Naive thymus-derived CD8-positive, alpha-beta T cell (primary cell): ENCODE data around the gene PLXNA2. TPM values are rescaled to one million over a fixed set of nuclear protein-coding genes. Genes with fewer than 3 reads are reported as not detected.
A peak's percentile ranks its signal among the peaks of the same experiment; 100 is the strongest.

ENCODE experiments used
- ATAC-seq, 2 donors: fragments of 150-1000 bp; cut with Tn5 transposase in 1 of 2; sonication (Bioruptor Pico), chemical (Tn5 transposase) in 1 of 2; 1 replicate in 1 of 2; 2 replicates in 1 of 2; pipeline ENCODE4 v1.10.0; 2021; ENCODE audit warnings: mild to moderate bottlenecking in 2 of 2, moderate library complexity in 2 of 2
- POLR2A ChIA-PET: fragments of 350-600 bp; sonication (Branson Sonifier 250); formaldehyde crosslinking; loops from one replicate; lab custom pipeline; 2021; ENCODE audit warnings: antibody characterized with exemption; lab: Charles Lee
- DNase-seq, 10 donors: peaks; one replicate each; pipeline versions ENCODE4 v3.0.0 to v3.0.0-alpha.2; 2020 to 2022
- H3K27ac Mint-ChIP-seq, 10 donors: one replicate each; pipeline ENCODE4 v1.8.0; 2020 to 2022; ENCODE audit warnings: mild to moderate bottlenecking in 10 of 10, mixed read lengths in 10 of 10, moderate library complexity in 4 of 10, inconsistent platforms in 1 of 10
- H3K27me3 Mint-ChIP-seq, 5 donors: one replicate each; pipeline ENCODE4 v1.8.0; 2021 to 2022; ENCODE audit warnings: mixed read lengths in 5 of 5
- H3K36me3 Mint-ChIP-seq, 3 donors: one replicate each; pipeline ENCODE4 v1.8.0; 2020 to 2022; ENCODE audit warnings: mixed read lengths in 3 of 3, mild to moderate bottlenecking in 2 of 3, inconsistent platforms in 1 of 3
- H3K4me1 Mint-ChIP-seq, 4 donors: one replicate each; pipeline ENCODE4 v1.8.0; 2021 to 2022; ENCODE audit warnings: mixed read lengths in 4 of 4
- H3K4me3 Mint-ChIP-seq, 10 donors: one replicate each; pipeline ENCODE4 v1.8.0; 2020 to 2022; ENCODE audit warnings: mild to moderate bottlenecking in 10 of 10, mixed read lengths in 10 of 10, moderate library complexity in 6 of 10, inconsistent platforms in 1 of 10
- H3K9me3 Mint-ChIP-seq, 9 donors: one replicate each; pipeline ENCODE4 v1.8.0; 2020 to 2022; ENCODE audit warnings: mixed read lengths in 9 of 9, mild to moderate bottlenecking in 3 of 9, inconsistent platforms in 1 of 9, moderate library complexity in 1 of 9
- polyA plus RNA-seq, 3 donors: library from polyadenylated mRNA; unstranded; fragments of 300-500 nt; fragmentation: Illumina TruSeq; gene quantifications; one replicate each; pipeline ENCODE4 v1.2.3, GENCODE V29; 2021
- total RNA-seq, 8 experiments: library from RNA in 2 of 8; stranded (reverse) in 2 of 8; gene quantifications; one replicate each; pipeline ENCODE4 v1.2.3 and lab custom pipeline; 2021 to 2026

PLXNA2 gene
- total and polyA plus RNA-seq, 5 experiments from 2014 or later: 0.06 to 7.7 (median 0.14) TPM

GRCh38 chr1:207983044-207983635, 261.0 kb downstream of the PLXNA2 start:
- Mint-ChIP-seq H3K4me1 (peaks cover 0 to 2% (median 0%) of the 10 kb centered on the region in 4 donors), H3K4me3 (no peak overlapping the region), H3K36me3 (no peaks in the 10 kb centered on the region), H3K27ac (no peak overlapping the region), H3K27me3 (peaks cover 8 to 39% (median 22%) of the 10 kb centered on the region in 5 donors), H3K9me3 (no peaks in the 10 kb centered on the region)
- POLR2A ChIA-PET: no interaction called here
- DNase-seq (no peak), ATAC-seq (no peak)

GRCh38 chr1:207981976-207982375, 262.2 kb downstream of the PLXNA2 start:
- Mint-ChIP-seq H3K36me3 (no peaks in the 10 kb centered on the region), H3K9me3 (no peaks in the 10 kb centered on the region), H3K4me1 (no peaks in the 10 kb centered on the region), H3K27me3 (peaks cover 5 to 31% (median 19%) of the 10 kb centered on the region in 5 donors), H3K27ac (peak overlapping the region in 1 of 10 donors; percentile 14), H3K4me3 (no peak overlapping the region)
- peak in 1 of 2 donors; percentile 53 for ATAC-seq
- no peak for DNase-seq
- POLR2A ChIA-PET: no interaction called here

DNA sequence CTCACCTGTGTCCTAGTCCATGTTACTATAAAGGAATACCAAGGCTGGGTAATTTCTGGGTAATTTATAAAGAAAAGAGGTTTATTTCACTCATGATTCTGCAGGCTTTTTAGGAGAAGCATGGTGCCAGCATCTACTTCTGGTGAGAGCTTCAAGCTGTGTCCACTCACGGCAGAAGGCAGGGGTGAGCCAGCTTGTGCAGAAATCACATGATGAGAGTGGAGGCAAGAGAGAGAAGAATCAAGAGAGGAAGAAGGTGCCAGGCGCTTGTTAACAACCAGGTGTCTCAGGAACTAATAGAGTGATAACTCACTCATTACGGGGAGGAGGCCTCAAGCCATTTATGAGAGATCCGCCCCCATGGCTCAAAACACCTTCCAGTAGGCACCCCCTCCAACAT, 265.7 kb downstream of the PLXNA2 start:
- Mint-ChIP-seq H3K36me3 (no peaks in the 10 kb centered on the region), H3K27me3 (peaks cover 5 to 36% (median 19%) of the 10 kb centered on the region in 5 donors), H3K9me3 (no peaks in the 10 kb centered on the region), H3K4me1 (no peaks in the 10 kb centered on the region), H3K27ac (no peak overlapping the region), H3K4me3 (no peak overlapping the region)
- DNase-seq (no peak), ATAC-seq (no peak)
- POLR2A ChIA-PET: no interaction called here

- no peaks in the 10 kb centered on the region for H3K36me3 Mint-ChIP-seq
- POLR2A ChIA-PET: no interaction called here
- no peaks in the 10 kb centered on the region for H3K4me1 Mint-ChIP-seq
- H3K9me3 Mint-ChIP-seq: no peaks in the 10 kb centered on the region
- DNase-seq (no peak), ATAC-seq (no peak)
- H3K27me3 Mint-ChIP-seq: peaks cover 8 to 39% (median 22%) of the 10 kb centered on the region in 5 donors
- H3K27ac Mint-ChIP-seq: no peak overlapping the region
- H3K4me3 Mint-ChIP-seq: no peak overlapping the region
Observed at GRCh38 chr1:207977876-207978275, 266.3 kb downstream of the PLXNA2 start.

DNA sequence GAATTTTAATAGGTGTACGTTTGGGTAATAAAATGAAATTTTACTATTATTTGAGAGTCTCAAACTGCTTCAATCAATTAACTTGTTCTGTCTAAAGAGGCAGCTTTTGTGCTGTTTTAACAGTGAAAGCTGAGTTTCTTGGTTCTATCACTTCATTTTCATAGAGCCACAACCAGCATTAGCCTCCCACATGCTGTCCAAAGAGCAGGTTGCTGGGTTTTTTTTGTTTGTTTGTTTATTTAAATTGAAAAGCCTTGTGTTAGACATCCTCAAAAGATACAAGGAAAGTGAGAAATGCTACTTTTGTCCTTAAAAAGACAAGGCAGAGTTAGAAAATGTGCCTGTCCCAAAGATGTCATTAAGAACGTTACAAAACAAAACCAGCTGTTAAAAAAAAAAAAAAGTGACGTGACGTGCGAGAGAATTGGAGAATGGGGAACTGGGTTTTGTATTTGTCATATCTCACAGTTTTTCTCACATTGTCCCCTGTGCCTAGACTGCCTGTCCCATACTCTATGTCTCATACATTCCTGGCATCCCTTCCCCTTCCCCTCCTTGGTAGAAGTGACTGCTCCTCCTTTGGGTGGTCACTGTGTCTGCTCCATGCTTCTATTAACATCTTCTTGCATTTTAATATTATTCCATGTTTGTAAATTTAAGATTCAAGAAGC, 270.2 kb downstream of the PLXNA2 start:
- ATAC-seq (no peak), DNase-seq (no peak)
- POLR2A ChIA-PET: no interaction called here
- Mint-ChIP-seq H3K9me3 (no peaks in the 10 kb centered on the region), H3K36me3 (no peaks in the 10 kb centered on the region), H3K4me3 (no peak overlapping the region), H3K27me3 (peaks cover 6 to 21% (median 18%) of the 10 kb centered on the region in 5 donors), H3K4me1 (no peaks in the 10 kb centered on the region), H3K27ac (no peak overlapping the region)

DNA sequence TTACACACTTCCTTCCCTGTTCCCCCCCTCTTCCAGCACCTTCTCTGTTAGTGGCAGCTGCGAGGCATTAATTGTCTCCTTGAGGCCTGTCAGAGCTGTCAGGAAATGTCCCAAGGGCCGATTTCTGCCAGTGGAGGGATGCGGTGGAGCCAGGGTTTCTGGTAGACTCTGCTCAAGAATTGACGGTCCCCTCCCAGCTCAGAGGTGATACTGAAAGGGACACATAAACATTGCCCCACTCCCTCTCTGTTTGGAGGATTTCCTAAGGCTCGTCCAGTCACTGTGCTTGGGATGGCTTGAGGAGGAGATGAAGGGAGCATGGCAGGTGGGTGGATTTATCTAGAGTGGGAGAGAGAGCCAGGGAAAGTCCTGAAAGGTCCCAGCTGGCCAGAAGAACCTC, 271.8 kb downstream of the PLXNA2 start:
- H3K9me3 Mint-ChIP-seq: no peaks in the 10 kb centered on the region
- DNase-seq: no peak
- H3K4me3 Mint-ChIP-seq: no peak overlapping the region
- POLR2A ChIA-PET: no interaction called here
- H3K4me1 Mint-ChIP-seq: no peaks in the 10 kb centered on the region
- H3K27me3 Mint-ChIP-seq: peaks cover 4 to 21% (median 17%) of the 10 kb centered on the region in 5 donors
- no peak for ATAC-seq
- H3K36me3 Mint-ChIP-seq: no peaks in the 10 kb centered on the region
- H3K27ac Mint-ChIP-seq: peak overlapping the region in 1 of 10 donors; percentile 32
